GM10847 (cell line): ENCODE data around the gene OOSP3.

Experiments
- POLR2A ChIP-seq: IDR thresholded peaks from 2 replicates; pipeline ENCODE4 v1.6.1; 2011; ENCODE audit not compliant: insufficient read length; ENCODE audit errors: extremely low read depth

Gene OOSP3

GRCh38 chr11:59878575-59878974 lies at the start of gene OOSP3:
TSS of gene OOSP3 (plus strand) at chr11:59878782. CDS start at chr11:59878809, 27 bp downstream.
- TF ChIP-seq POLR2A = no peak

- no peak for TF ChIP-seq POLR2A
These were observed 49.2 kb upstream of the OOSP3 start for GRCh38 chr11:59829358-59829757.

- no peak for TF ChIP-seq POLR2A
These were observed 45.0 kb upstream of the OOSP3 start for GRCh38 chr11:59833602-59834001.

GRCh38 chr11:59839615-59840014 lies 39.0 kb upstream of the OOSP3 start:
- TF ChIP-seq POLR2A = no peak

GRCh38 chr11:59841514-59841913 lies 37.1 kb upstream of the OOSP3 start:
- TF ChIP-seq POLR2A = no peak

- TF ChIP-seq POLR2A = no peak
These were observed 36.3 kb upstream of the OOSP3 start for GRCh38 chr11:59842316-59842715.

GRCh38 chr11:59845399-59845798 lies 33.2 kb upstream of the OOSP3 start, which contains the start of gene CBLIF:
TSS of gene CBLIF (minus strand) at chr11:59845499. CDS start at chr11:59845453, 46 bp downstream.
- no peak for TF ChIP-seq POLR2A

GRCh38 chr11:59846556-59846955 lies 32.0 kb upstream of the OOSP3 start:
- TF ChIP-seq POLR2A = no peak

GRCh38 chr11:59847626-59848025 lies 31.0 kb upstream of the OOSP3 start:
- no peak for TF ChIP-seq POLR2A

GRCh38 chr11:59849129-59849528 lies 29.5 kb upstream of the OOSP3 start:
- no peak for TF ChIP-seq POLR2A

GRCh38 chr11:59854871-59855270 lies 23.7 kb upstream of the OOSP3 start:
- no peak for TF ChIP-seq POLR2A

GRCh38 chr11:59857439-59858434 lies 20.8 kb upstream of the OOSP3 start:
- TF ChIP-seq POLR2A = no peak

- TF ChIP-seq POLR2A = no peak
These were observed 18.9 kb upstream of the OOSP3 start for GRCh38 chr11:59859673-59860072.

GRCh38 chr11:59862252-59862651 lies 16.3 kb upstream of the OOSP3 start:
- TF ChIP-seq POLR2A = no peak

GRCh38 chr11:59865031-59865430 lies 13.6 kb upstream of the OOSP3 start:
- no peak for TF ChIP-seq POLR2A

- TF ChIP-seq POLR2A = no peak
These were observed 12.2 kb upstream of the OOSP3 start, which contains the start of gene TCN1 for GRCh38 chr11:59866397-59866796. TSS of gene TCN1 (minus strand) at chr11:59866487. CDS start at chr11:59866470, 17 bp downstream.
